Memory B cell (primary cell): ENCODE data around the gene ELAVL1.
A peak's percentile ranks its signal among the peaks of the same experiment; 100 is the strongest.

Source experiments
- ATAC-seq: fragments of 150-1000 bp; cut with Tn5 transposase; 2 replicates; pipeline ENCODE4 v1.10.0; 2021; ENCODE audit warnings: low read depth, mild to moderate bottlenecking, moderate library complexity
- DNase-seq, 2 donors: peaks; one replicate each; pipeline ENCODE4 v3.0.0; 2022; ENCODE audit warnings: low spot score in 2 of 2
- H3K27ac Mint-ChIP-seq: one replicate; pipeline ENCODE4 v1.8.0; 2022; ENCODE audit warnings: mild to moderate bottlenecking, moderate library complexity, mixed read lengths
- H3K27me3 Mint-ChIP-seq: one replicate; pipeline ENCODE4 v1.8.0; 2022; ENCODE audit warnings: mixed read lengths
- H3K36me3 Mint-ChIP-seq: one replicate; pipeline ENCODE4 v1.8.0; 2022; ENCODE audit warnings: mild to moderate bottlenecking, mixed read lengths
- H3K4me1 Mint-ChIP-seq: one replicate; pipeline ENCODE4 v1.8.0; 2022; ENCODE audit warnings: mixed read lengths
- H3K4me3 Mint-ChIP-seq: one replicate; pipeline ENCODE4 v1.8.0; 2022; ENCODE audit warnings: mild to moderate bottlenecking, moderate library complexity, mixed read lengths
- H3K9me3 Mint-ChIP-seq: one replicate; pipeline ENCODE4 v1.8.0; 2022; ENCODE audit warnings: mixed read lengths

Gene ELAVL1

DNA sequence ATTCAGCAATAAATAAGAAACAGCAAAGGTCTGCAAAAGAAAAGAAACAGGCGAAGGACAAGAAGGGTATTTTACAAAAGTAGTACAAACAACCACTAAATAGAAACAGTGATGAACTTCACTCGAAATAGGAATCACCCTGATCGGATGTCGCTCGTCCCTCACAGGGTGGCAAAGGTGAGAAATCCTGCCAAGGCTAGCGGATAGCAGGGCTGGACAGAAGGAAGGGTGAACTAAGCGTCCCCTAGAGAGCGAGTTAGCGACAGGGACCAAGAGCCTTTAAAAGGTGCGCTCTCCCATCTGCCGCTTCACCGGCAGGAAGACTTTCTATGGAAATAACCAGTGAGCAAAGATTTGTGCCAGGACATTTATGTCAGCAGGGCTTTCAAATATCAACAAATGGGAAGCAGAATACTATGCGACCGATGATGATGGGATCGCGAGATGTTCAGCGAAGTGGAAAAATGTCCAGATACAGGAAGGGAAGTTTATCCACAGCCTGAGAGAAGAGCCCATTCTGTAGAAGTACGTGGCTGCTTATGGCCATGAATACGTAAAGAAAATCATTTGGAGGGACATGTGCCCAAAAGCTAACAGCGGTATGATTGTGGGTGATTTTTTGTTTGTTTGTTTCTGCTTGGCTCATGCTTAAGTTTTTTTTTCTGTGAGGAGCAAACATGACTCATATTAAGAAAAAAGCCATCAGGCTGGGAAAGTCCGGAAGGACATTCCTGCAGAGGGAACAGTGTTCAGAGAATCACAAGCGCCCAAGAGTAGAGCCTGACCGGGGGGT is 18.9 kb downstream of the ELAVL1 start:
- no peak overlapping the region for H3K27ac Mint-ChIP-seq
- no peaks in the 10 kb centered on the region for H3K9me3 Mint-ChIP-seq
- peaks cover 8% of the 10 kb centered on the region for H3K4me1 Mint-ChIP-seq
- DNase-seq (no peak), ATAC-seq (no peak)
- no peak overlapping the region for H3K4me3 Mint-ChIP-seq
- H3K36me3 Mint-ChIP-seq, result peaks cover 42% of the 10 kb centered on the region
- H3K27me3 Mint-ChIP-seq, result no peaks in the 10 kb centered on the region

DNA sequence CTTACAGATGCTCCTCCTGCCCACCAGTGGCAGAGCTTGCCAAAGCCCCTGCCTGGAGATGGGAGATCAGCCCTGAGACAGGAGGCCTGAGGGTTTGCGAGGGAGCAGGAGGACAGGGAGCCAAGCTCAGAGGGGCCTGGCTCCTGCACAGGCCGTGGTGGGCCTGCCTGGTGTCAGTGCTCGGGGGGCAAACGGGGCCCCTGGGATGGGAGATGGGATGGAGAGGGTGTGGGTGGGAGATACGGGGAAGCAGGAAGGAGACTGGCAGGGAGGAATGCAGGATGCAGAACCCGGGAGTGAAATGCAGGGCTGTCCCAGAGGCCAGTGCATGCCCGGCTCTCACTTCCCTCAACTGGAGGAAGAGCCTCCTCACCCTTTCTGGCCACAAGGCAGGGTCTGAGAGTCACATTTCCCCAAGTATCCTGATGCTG is 19.9 kb downstream of the ELAVL1 start:
- peaks cover 8% of the 10 kb centered on the region for H3K4me1 Mint-ChIP-seq
- H3K9me3 Mint-ChIP-seq, result no peaks in the 10 kb centered on the region
- peaks cover 38% of the 10 kb centered on the region for H3K36me3 Mint-ChIP-seq
- DNase-seq, result no peak
- ATAC-seq, result no peak
- H3K27me3 Mint-ChIP-seq, result no peaks in the 10 kb centered on the region
- no peak overlapping the region for H3K27ac Mint-ChIP-seq
- H3K4me3 Mint-ChIP-seq, result no peak overlapping the region

DNA sequence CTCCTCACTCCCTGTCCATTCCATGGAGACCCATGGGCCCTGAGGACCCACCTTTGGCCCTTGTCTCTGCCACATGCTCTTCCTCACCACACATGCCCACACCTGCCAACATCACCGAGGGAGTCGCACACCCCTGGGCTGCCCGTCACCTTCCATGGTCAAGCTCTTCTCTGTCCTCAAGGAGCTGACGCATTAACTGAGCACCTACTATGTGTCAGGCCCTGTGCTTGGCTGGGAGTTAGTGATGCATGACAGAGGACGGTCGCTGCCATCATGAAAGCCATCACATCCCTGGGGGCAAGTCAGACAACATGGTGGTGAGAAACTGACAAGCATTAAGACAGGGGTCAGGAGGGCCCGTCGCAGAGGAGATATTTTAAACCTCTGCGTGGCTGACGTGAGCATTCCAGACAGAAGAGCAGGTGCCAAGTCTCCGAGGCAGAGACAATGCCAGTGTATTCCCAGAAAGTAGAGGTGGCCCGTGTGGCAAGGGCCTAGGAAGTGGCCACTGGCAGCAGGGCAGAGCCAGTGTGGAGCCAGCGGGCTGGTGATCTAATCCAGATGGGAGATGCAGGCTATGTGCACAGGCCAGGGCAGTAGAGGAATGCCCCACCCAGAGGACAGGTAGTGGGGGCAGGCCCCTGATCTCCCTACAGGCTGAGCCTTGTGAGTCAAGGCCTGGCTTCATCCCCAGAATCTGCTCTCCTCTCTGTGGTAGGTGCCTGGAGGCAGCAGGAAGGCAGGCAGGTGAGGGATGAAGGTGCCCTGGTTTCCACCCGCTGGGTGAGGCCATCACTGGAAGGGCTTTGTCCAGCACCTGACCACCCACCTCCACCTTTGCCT is 21.2 kb downstream of the ELAVL1 start:
- Mint-ChIP-seq H3K4me1 (peaks cover 8% of the 10 kb centered on the region), H3K36me3 (peaks cover 34% of the 10 kb centered on the region), H3K4me3 (no peak overlapping the region), H3K27ac (peak overlapping the region; percentile 68), H3K27me3 (no peaks in the 10 kb centered on the region), H3K9me3 (no peaks in the 10 kb centered on the region)
- no peak for DNase-seq
- no peak for ATAC-seq

DNA sequence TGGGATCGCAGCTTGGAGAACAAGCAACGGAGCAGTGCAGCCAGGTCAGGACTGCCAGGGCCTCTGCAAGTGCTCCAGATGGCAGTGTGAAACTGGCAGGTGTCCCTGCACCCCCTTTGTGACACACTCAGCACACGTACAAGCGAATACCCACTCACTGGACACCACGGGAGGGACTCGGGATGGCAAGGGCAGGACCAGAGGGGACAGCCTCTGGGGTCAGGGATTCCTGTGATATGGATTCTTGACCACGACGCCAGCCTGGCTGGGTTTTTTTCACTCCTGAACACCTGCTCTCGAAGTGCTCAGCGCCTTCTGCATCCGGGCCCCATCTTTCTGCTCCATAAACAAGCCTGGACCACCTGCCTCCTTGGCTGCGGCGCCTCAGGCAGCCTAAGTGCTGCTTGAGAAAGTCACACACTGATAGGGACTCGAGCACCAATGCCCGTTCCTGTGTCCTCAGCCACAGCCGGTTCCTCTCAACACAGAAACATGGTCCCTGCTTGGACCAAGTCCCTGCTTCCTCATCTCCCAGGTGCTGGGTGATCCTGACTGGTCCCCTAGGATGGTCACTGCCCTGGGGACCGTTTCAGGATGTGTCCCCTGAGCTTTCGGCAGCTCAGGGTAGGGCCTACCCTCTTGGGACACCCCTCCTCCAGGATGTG is 22.0 kb downstream of the ELAVL1 start:
- DNase-seq (no peak), ATAC-seq (no peak)
- H3K27ac Mint-ChIP-seq, result no peak overlapping the region
- H3K4me3 Mint-ChIP-seq, result no peak overlapping the region
- no peaks in the 10 kb centered on the region for H3K9me3 Mint-ChIP-seq
- H3K27me3 Mint-ChIP-seq, result no peaks in the 10 kb centered on the region
- peaks cover 29% of the 10 kb centered on the region for H3K36me3 Mint-ChIP-seq
- H3K4me1 Mint-ChIP-seq, result peaks cover 8% of the 10 kb centered on the region

DNA sequence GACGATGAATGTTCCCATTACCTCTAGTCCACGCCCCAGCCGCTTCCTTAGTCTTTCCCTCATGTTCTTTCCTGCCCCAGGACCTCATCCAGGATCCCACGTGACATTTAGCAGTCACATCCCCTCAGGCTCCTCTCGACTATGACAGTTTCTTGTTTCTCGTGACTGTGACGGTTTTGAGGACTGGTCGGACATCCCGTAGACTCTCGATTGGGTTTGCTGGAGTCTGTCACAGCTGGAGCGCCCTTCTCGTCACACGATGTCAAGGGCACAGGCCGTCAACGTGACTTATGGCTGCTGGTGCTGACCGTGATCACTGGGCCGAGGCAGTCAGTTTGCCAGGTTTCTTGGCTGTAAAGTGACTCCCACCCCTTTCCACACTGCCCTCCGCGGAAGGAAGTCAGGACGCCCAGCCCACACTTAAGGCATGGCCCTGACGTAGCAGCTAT is 22.8 kb downstream of the ELAVL1 start:
- Mint-ChIP-seq H3K27ac (no peak overlapping the region), H3K36me3 (peaks cover 22% of the 10 kb centered on the region), H3K9me3 (no peaks in the 10 kb centered on the region), H3K4me1 (peaks cover 3% of the 10 kb centered on the region), H3K4me3 (no peak overlapping the region), H3K27me3 (no peaks in the 10 kb centered on the region)
- ATAC-seq (no peak), DNase-seq (no peak)

DNA sequence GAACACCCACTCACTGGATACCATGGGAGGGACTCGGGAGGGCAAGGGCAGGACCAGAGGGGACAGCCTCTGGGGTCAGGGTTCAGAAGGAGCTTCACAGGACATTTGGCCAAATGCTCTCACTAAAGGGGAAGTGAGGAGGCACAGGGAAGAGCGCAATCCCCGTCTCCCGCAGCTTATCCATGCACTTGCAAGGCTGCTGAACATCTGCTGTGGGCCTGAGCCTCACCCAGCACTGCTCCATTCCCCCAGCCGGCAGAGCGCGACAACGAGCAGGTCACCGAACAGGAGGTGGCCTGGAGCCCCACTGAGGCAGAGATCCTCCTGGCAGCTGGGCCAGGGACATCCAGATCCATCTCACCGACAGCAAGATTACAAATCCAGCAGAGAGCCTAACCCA is 23.3 kb downstream of the ELAVL1 start:
- H3K9me3 Mint-ChIP-seq, result no peaks in the 10 kb centered on the region
- H3K4me1 Mint-ChIP-seq, result no peaks in the 10 kb centered on the region
- peaks cover 19% of the 10 kb centered on the region for H3K36me3 Mint-ChIP-seq
- DNase-seq (no peak), ATAC-seq (no peak)
- no peak overlapping the region for H3K4me3 Mint-ChIP-seq
- no peaks in the 10 kb centered on the region for H3K27me3 Mint-ChIP-seq
- H3K27ac Mint-ChIP-seq, result no peak overlapping the region

DNA sequence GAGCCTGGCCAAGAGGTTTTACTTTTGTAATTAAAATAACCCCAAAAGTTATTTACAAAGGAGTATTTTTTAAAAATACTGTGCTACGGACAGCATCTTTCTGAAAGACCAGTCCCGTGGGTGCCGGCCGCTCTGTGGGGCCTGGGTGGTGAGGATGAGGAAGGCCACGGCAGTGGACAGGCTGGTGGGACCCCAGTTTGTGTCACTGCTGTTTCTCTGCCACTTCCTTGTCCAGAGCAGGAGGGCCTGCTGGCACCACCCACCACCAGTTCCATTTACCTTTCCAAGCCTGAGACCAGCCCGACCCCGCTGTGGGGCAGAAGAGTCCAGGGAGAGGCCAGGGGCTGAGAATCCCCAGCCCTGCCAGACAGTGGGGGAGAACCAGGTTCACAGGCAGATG is 23.8 kb downstream of the ELAVL1 start:
- no peaks in the 10 kb centered on the region for H3K4me1 Mint-ChIP-seq
- no peak overlapping the region for H3K4me3 Mint-ChIP-seq
- H3K9me3 Mint-ChIP-seq, result no peaks in the 10 kb centered on the region
- DNase-seq, result no peak
- no peak overlapping the region for H3K27ac Mint-ChIP-seq
- H3K36me3 Mint-ChIP-seq, result peaks cover 17% of the 10 kb centered on the region
- ATAC-seq, result no peak
- H3K27me3 Mint-ChIP-seq, result no peaks in the 10 kb centered on the region

DNA sequence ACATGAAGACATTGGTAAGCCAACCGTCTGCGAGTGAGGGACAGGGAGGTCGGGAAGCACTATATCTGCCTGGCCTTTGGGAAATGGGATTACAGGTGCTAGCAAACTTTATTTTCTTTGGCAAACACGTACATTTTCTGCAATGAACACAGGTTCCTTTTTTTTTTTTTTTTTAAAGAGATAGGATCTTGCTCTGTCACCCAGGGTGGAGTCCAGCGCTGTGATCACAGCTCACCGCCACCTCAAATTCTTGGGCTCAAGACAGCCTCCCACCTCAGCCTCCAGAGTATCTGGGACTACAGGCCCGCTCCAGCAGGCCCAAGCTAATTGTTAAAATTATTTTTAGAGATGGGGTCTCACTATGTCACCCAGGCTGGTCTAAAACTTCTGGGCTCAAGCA is 24.2 kb downstream of the ELAVL1 start:
- Mint-ChIP-seq H3K27me3 (no peaks in the 10 kb centered on the region), H3K36me3 (peaks cover 13% of the 10 kb centered on the region), H3K9me3 (no peaks in the 10 kb centered on the region)

DNA sequence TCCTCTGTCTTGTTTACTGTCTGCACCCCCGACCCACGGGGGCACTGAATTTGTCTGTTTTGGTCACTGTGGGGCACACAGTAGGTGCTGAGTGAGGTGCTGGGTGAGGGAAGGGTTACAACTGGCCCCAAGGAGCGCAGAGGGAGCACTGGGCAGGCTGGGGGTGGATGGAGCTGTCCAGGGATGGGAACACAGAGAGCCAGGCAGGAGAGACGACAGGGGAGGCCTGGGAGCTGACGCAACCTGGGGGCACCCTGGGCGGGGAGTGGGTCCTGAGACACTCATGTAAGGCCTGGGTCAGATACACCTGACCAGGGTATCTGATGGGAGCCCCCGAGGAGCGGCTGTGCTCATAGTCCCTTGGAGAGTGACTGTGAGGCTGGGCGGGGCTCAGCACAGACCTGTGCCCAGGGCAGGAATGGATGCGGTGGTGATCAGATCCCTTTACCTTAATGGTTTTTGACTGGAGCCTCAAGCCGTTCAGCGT is 24.8 kb downstream of the ELAVL1 start:
- Mint-ChIP-seq H3K27me3 (no peaks in the 10 kb centered on the region), H3K4me3 (no peak overlapping the region), H3K4me1 (no peaks in the 10 kb centered on the region), H3K27ac (no peak overlapping the region), H3K9me3 (no peaks in the 10 kb centered on the region), H3K36me3 (peaks cover 10% of the 10 kb centered on the region)
- ATAC-seq (no peak), DNase-seq (no peak)

More for the DNA sequence above, 24.2 kb downstream of the ELAVL1 start:
- ATAC-seq (no peak), DNase-seq (no peak)
- Mint-ChIP-seq H3K4me1 (no peaks in the 10 kb centered on the region), H3K27ac (no peak overlapping the region), H3K4me3 (no peak overlapping the region)

DNA sequence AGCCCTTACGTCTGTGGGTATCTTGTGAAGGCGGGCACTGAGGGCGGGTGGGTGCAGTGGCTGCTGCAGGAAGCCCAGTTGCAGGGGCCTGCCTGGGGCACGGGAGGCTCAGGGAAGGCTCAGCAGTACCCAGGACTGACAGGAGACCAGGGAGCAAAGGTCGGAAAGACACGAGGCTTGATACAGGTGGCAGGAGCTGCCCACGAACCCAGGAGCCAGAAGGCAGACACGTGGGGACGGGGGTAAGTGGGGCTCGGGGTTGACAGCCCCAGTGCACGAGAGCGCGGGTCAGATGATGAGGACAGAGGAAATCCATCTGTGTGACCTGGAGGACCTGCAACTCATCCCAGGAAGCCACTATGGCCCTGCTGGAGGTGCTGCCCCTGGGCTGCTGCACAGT is 25.3 kb downstream of the ELAVL1 start:
- Mint-ChIP-seq H3K9me3 (no peaks in the 10 kb centered on the region), H3K36me3 (peaks cover 10% of the 10 kb centered on the region), H3K27ac (no peak overlapping the region), H3K27me3 (no peaks in the 10 kb centered on the region), H3K4me1 (no peaks in the 10 kb centered on the region), H3K4me3 (no peak overlapping the region)
- no peak for ATAC-seq
- DNase-seq, result no peak

DNA sequence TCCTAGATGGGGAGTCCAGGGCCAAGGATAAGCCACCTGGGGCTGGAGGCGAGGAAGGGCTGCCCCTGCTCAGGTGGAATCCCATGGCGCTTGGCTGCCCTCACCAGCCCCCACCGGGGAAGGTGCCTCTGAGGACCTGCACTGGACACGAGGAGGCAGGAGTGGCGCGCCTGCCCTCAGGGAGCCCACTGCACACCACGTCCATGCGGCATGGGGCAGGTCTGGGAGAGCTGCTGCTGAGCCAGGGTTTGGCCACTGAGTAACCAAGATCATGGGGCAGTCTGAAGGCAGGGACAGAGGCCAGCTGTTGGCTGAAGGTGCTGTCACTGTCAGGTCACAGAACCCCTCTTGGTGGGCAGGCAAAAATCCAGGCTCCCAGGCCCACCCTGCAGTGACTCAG is 25.9 kb downstream of the ELAVL1 start:
- H3K4me1 Mint-ChIP-seq, result no peaks in the 10 kb centered on the region
- no peak overlapping the region for H3K4me3 Mint-ChIP-seq
- no peak for DNase-seq
- H3K9me3 Mint-ChIP-seq, result no peaks in the 10 kb centered on the region
- peaks cover 9% of the 10 kb centered on the region for H3K36me3 Mint-ChIP-seq
- no peak for ATAC-seq
- no peak overlapping the region for H3K27ac Mint-ChIP-seq
- no peaks in the 10 kb centered on the region for H3K27me3 Mint-ChIP-seq

DNA sequence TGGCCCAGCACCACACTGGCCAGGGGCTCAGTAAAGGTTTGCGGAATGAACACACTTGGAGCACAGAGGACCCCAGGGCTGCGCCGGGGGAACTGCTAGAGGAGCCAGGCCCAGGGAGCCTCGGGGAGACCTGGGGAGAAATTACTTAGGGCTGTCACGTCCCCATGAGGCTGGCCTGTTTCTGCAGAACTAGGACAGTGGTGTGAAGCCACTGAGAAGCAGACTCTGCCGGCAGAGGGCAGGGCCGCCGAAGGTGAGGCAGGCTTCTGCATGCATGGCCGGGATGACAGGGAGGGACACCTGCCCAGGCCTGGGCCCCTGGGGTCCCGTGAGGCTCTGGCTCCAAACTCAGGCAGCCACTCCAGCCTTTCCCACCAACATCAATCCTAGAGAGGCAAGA is 26.4 kb downstream of the ELAVL1 start:
- Mint-ChIP-seq H3K27ac (no peak overlapping the region), H3K27me3 (no peaks in the 10 kb centered on the region), H3K36me3 (peaks cover 6% of the 10 kb centered on the region), H3K4me1 (no peaks in the 10 kb centered on the region), H3K9me3 (no peaks in the 10 kb centered on the region), H3K4me3 (no peak overlapping the region)
- DNase-seq (no peak), ATAC-seq (no peak)

DNA sequence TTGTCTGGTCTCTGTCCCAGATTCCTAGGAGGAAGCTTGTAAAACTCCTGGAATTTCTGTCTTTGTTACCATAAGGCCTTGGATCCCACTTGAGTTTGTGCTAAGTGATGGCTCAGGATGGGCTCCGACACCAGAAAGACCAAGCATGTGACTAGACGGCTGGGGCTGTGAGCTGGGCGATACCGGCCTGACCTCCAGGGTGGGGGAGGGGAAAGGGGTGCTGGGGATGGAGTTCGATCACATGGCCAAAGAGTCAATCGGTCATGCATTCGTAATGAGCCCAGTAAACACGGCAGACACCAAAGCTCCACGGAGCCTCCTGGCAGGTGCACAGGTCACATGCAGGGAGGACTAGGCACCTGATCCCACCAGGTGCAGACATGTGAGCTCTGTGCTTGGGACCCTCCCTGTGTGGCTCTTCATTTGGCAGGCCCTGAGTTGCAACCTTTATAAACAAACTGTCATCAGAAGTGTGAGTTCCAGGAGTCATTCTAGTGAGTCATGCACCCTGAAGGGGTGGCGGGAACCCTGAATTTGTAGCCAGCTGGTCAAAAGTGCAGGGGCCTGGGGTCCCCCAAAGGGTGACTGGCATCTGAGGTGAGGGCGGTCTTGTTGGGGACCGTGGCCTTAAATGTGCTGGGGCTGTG is 27.1 kb downstream of the ELAVL1 start:
- no peaks in the 10 kb centered on the region for H3K4me1 Mint-ChIP-seq
- peaks cover 6% of the 10 kb centered on the region for H3K36me3 Mint-ChIP-seq
- DNase-seq (no peak), ATAC-seq (no peak)
- no peak overlapping the region for H3K27ac Mint-ChIP-seq
- H3K4me3 Mint-ChIP-seq, result no peak overlapping the region
- H3K27me3 Mint-ChIP-seq, result no peaks in the 10 kb centered on the region
- no peaks in the 10 kb centered on the region for H3K9me3 Mint-ChIP-seq

DNA sequence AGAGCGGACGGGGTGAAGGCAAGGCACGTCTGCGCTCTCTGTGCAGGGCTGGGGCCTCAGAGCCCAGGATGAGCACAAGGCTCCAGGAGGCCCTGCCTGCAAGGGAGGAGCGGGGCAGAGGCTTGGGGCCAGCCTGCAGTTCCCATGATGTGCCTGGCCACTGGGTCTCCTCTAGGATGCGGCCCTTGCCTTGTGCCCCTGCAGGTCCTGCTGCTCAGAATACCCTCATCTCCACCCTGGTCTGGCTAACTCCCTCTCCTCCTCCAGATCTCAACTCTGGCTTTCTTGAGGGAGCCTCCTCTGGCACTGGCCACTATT is 27.8 kb downstream of the ELAVL1 start:
- no peaks in the 10 kb centered on the region for H3K4me1 Mint-ChIP-seq

More for the DNA sequence above, 27.8 kb downstream of the ELAVL1 start:
- no peak overlapping the region for H3K4me3 Mint-ChIP-seq
- no peak overlapping the region for H3K27ac Mint-ChIP-seq
- peaks cover 6% of the 10 kb centered on the region for H3K36me3 Mint-ChIP-seq
- ATAC-seq, result no peak
- H3K27me3 Mint-ChIP-seq, result no peaks in the 10 kb centered on the region
- no peak for DNase-seq
- no peaks in the 10 kb centered on the region for H3K9me3 Mint-ChIP-seq
